Measurements from ENCODE around the gene GRXCR2.

DNA sequence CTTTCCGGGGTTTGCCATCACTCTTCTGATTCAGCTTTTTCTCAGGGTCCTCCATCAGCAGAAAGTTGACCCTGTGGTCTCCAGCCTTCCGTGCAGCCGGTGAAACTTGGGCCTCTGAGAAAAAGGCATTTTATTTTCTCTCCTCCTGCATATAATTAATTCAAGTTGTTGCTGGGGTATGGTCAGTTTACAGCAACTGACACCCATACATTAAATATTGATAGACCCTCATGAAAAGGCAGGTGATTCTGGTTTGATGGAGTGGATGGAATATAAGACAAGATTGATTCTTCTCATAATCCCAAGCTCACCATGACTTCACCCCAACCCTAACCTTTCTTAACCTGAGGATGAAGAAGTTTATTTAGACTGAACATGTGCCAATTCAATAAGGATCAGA, at the start of gene GRXCR2:
- TF ChIP-seq, protein P1, sequence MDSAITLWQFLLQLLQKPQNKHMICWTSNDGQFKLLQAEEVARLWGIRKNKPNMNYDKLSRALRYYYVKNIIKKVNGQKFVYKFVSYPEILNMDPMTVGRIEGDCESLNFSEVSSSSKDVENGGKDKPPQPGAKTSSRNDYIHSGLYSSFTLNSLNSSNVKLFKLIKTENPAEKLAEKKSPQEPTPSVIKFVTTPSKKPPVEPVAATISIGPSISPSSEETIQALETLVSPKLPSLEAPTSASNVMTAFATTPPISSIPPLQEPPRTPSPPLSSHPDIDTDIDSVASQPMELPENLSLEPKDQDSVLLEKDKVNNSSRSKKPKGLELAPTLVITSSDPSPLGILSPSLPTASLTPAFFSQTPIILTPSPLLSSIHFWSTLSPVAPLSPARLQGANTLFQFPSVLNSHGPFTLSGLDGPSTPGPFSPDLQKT (IDR thresholded peaks at IDR 0.05; ENCODE audit: borderline replicate concordance, low read depth, low read length) = no peak
- TF ChIP-seq ZNF324 (tag by site-specific recombination; IDR thresholded peaks at IDR 0.05) (no peak), ZNF623 (tag by site-specific recombination; IDR thresholded peaks at IDR 0.05) (no peak), ZNF214 (tag by site-specific recombination; IDR thresholded peaks at IDR 0.05; ENCODE audit: borderline replicate concordance) (no peak), ZNF510 (tag by site-specific recombination; IDR thresholded peaks at IDR 0.05; ENCODE audit: insufficient replicate concordance) (no peak), ZFP69B (tag by site-specific recombination; IDR thresholded peaks at IDR 0.05) (no peak), KLF9 (tag by site-specific recombination; IDR thresholded peaks at IDR 0.05; ENCODE audit: low read depth) (no peak), SP3 (tag by site-specific recombination; IDR thresholded peaks at IDR 0.05) (no peak)
- TF ChIP-seq, protein P2, sequence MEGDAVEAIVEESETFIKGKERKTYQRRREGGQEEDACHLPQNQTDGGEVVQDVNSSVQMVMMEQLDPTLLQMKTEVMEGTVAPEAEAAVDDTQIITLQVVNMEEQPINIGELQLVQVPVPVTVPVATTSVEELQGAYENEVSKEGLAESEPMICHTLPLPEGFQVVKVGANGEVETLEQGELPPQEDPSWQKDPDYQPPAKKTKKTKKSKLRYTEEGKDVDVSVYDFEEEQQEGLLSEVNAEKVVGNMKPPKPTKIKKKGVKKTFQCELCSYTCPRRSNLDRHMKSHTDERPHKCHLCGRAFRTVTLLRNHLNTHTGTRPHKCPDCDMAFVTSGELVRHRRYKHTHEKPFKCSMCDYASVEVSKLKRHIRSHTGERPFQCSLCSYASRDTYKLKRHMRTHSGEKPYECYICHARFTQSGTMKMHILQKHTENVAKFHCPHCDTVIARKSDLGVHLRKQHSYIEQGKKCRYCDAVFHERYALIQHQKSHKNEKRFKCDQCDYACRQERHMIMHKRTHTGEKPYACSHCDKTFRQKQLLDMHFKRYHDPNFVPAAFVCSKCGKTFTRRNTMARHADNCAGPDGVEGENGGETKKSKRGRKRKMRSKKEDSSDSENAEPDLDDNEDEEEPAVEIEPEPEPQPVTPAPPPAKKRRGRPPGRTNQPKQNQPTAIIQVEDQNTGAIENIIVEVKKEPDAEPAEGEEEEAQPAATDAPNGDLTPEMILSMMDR (tag by site-specific recombination; IDR thresholded peaks at IDR 0.05) = no peak
- TF ChIP-seq, protein P3, sequence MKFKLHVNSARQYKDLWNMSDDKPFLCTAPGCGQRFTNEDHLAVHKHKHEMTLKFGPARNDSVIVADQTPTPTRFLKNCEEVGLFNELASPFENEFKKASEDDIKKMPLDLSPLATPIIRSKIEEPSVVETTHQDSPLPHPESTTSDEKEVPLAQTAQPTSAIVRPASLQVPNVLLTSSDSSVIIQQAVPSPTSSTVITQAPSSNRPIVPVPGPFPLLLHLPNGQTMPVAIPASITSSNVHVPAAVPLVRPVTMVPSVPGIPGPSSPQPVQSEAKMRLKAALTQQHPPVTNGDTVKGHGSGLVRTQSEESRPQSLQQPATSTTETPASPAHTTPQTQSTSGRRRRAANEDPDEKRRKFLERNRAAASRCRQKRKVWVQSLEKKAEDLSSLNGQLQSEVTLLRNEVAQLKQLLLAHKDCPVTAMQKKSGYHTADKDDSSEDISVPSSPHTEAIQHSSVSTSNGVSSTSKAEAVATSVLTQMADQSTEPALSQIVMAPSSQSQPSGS (tag by site-specific recombination; IDR thresholded peaks at IDR 0.05; ENCODE audit: low read depth) = no peak
- TF ChIP-seq, protein P4, sequence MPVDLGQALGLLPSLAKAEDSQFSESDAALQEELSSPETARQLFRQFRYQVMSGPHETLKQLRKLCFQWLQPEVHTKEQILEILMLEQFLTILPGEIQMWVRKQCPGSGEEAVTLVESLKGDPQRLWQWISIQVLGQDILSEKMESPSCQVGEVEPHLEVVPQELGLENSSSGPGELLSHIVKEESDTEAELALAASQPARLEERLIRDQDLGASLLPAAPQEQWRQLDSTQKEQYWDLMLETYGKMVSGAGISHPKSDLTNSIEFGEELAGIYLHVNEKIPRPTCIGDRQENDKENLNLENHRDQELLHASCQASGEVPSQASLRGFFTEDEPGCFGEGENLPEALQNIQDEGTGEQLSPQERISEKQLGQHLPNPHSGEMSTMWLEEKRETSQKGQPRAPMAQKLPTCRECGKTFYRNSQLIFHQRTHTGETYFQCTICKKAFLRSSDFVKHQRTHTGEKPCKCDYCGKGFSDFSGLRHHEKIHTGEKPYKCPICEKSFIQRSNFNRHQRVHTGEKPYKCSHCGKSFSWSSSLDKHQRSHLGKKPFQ (tag by site-specific recombination; IDR thresholded peaks at IDR 0.05) = no peak

Data from HEK293 (cell line).